ENCODE results near the gene TNFRSF18. TPM values are rescaled to one million over a fixed set of nuclear protein-coding genes. Genes with fewer than 3 reads are reported as not detected.
"Not testable (repeated sequence)": the region's sequence is repeated elsewhere in the genome, so short reads cannot be mapped to it uniquely, and the experiment has no call there.

The TNFRSF18 gene
- total RNA-seq, 6 experiments from 2014 or later: 0.24 to 0.27 TPM; not detected in 4

GRCh38 chr1:1253972-1254666 lies 47.7 kb upstream of the TNFRSF18 start:
- Histone ChIP-seq H3K9me3 (no peaks in the 10 kb centered on the region), H3K36me3 (peaks cover 0 to 34% (median 11%) of the 10 kb centered on the region in 4 donors), H3K27me3 (no peaks in the 10 kb centered on the region), H3K4me3 (no peak overlapping the region), H3K27ac (no peak overlapping the region), H3K4me1 (no peaks in the 10 kb centered on the region)
- WGBS (ENCODE audit: insufficient coverage, low coverage, low lambda C conversion rate, missing lambda C conversion rate): 90% methylated on average over 14 of the region's 50 CpGs
- DNase-seq (no peak), ATAC-seq (no peak)
- TF ChIP-seq, protein P1, sequence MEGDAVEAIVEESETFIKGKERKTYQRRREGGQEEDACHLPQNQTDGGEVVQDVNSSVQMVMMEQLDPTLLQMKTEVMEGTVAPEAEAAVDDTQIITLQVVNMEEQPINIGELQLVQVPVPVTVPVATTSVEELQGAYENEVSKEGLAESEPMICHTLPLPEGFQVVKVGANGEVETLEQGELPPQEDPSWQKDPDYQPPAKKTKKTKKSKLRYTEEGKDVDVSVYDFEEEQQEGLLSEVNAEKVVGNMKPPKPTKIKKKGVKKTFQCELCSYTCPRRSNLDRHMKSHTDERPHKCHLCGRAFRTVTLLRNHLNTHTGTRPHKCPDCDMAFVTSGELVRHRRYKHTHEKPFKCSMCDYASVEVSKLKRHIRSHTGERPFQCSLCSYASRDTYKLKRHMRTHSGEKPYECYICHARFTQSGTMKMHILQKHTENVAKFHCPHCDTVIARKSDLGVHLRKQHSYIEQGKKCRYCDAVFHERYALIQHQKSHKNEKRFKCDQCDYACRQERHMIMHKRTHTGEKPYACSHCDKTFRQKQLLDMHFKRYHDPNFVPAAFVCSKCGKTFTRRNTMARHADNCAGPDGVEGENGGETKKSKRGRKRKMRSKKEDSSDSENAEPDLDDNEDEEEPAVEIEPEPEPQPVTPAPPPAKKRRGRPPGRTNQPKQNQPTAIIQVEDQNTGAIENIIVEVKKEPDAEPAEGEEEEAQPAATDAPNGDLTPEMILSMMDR (IDR thresholded peaks at IDR 0.05): no peak
- TF ChIP-seq POLR2A (IDR thresholded peaks at IDR 0.05): no peak
- intact Hi-C loops (cut with DNase I): no loop called here

GRCh38 chr1:1253314-1253713 lies 46.9 kb upstream of the TNFRSF18 start:
- WGBS (ENCODE audit: insufficient coverage, low coverage, low lambda C conversion rate, missing lambda C conversion rate): 77% methylated on average over 10 of the region's 12 CpGs
- no peak overlapping the region for H3K27ac ChIP-seq
- TF ChIP-seq, protein P1 (IDR thresholded peaks at IDR 0.05): no peak
- no peak for TF ChIP-seq POLR2A (IDR thresholded peaks at IDR 0.05)
- H3K9me3 ChIP-seq: no peaks in the 10 kb centered on the region
- intact Hi-C loops (cut with DNase I): no loop called here
- no peaks in the 10 kb centered on the region for H3K4me1 ChIP-seq
- peaks cover 0 to 34% (median 11%) of the 10 kb centered on the region in 4 donors for H3K36me3 ChIP-seq
- H3K27me3 ChIP-seq: no peaks in the 10 kb centered on the region
- no peak overlapping the region for H3K4me3 ChIP-seq
- ATAC-seq (no peak), DNase-seq (no peak)

- peak; percentile 5 to 48 (median 25) for ATAC-seq
- WGBS (ENCODE audit: insufficient coverage, low coverage, low lambda C conversion rate, missing lambda C conversion rate): 72% methylated on average over 11 of the region's 16 CpGs
- Histone ChIP-seq H3K36me3 (peaks cover 0 to 24% (median 8%) of the 10 kb centered on the region in 4 donors), H3K27ac (no peak overlapping the region), H3K27me3 (no peaks in the 10 kb centered on the region), H3K9me3 (no peaks in the 10 kb centered on the region), H3K4me1 (no peaks in the 10 kb centered on the region), H3K4me3 (no peak overlapping the region)
- peak in 2 of 3 donors; percentile 25 to 50 for DNase-seq
- intact Hi-C loops (cut with DNase I): no loop called here
- no peak for TF ChIP-seq POLR2A (IDR thresholded peaks at IDR 0.05)
- TF ChIP-seq, protein P1 (IDR thresholded peaks at IDR 0.05): no peak
Observed at GRCh38 chr1:1250786-1251284, 44.4 kb upstream of the TNFRSF18 start.

DNA sequence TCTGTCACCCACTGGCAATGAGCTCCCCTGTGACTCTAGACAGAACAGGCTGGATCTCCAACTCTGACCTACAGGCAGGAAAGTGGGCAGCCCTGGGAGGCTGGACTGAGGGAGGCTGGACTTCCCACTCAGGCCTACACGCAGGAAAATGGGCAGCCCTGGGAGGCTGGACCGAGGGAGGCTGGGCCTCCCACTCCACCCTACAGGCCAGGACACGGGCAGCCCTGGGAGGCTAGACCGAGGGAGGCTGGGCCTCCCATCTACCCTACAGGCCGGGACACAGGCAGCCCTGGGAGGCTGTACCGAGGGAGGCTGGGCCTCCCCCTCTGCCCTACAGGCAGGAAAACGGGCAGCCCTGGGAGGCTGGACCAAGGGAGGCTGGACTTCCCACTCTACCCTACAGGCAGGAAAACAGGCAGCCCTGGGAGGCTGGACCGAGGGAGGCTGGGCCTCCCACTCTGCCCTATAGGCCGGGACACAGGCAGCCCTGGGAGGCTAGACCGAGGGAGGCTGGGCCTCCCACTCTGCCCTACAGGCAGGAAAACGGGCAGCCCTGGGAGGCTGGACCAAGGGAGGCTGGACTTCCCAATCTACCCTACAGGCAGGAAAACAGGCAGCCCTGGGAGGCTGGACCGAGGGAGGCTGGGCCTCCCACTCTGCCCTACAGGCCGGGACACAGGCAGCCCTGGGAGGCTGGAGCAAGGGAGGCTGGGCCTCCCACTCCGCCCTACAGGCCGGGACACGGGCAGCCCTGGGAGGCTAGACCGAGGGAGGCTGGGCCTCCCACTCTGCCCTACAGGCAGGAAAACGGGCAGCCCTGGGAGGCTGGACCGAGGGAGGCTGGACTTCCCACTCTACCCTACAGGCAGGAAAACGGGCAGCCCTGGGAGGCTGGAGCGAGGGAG lies 41.9 kb upstream of the TNFRSF18 start:
- H3K27me3 ChIP-seq, H3K9me3 ChIP-seq, ATAC-seq, H3K36me3 ChIP-seq, DNase-seq, H3K4me3 ChIP-seq, H3K4me1 ChIP-seq, H3K27ac ChIP-seq: not testable (repeated sequence)
- intact Hi-C loops (cut with DNase I): loop anchor here in 1 of 2 donors (10.0 kb wide), 1 partner anchor 47 kb away; no protein-coding TSS in a partner anchor
- WGBS (ENCODE audit: insufficient coverage, low coverage, low lambda C conversion rate, missing lambda C conversion rate): no CpG with 5 or more reads among the region's 21 CpGs

Data from right lobe of liver (tissue), 6 donors.